ENCODE measurements around the gene SORBS1.

The SORBS1 gene

GRCh38 chr10:95459446-95460045, 101.6 kb downstream of the SORBS1 start:
- no peak for DNase-seq (ENCODE audit: low read depth)

DNA sequence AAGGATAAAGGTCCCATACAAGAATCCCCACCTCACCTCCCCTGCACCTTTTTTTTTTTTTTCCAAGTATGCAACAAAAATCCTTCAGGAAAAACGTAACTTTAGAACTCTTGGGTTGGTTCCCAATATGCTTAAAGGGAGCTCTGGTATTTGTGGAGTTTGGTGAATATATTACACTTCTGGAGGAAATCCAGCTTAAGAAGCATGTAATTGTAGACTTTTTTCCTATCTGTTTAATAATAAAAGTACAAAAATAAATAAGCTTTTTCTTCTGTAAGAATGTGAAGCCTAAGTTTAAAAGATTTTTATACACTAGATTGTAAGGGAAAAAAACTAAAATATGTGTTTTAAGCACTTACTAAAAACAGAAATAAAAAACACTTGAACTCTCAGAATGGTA, 102.3 kb downstream of the SORBS1 start:
- DNase-seq (ENCODE audit: low read depth) = no peak

DNA sequence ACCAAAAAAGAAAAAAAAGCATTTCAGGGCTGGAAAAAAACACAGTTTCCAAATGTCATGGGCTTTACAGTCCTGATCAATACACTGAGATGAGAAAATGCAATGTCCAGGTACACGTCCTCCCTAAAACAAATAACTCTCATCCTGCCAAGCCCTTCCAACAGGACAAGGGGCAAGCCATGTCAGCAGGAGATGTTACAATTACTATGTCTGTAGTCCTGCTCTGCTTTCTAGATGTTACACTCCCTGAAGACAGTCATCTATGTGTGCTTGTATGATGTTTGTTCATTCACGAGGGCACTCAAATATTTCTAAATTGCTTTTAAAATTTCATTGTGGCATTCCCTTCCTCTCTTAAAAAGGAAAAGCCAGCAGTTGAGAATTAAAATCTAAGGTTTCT, 103.2 kb downstream of the SORBS1 start:
- no peak for DNase-seq (ENCODE audit: low read depth)

DNA sequence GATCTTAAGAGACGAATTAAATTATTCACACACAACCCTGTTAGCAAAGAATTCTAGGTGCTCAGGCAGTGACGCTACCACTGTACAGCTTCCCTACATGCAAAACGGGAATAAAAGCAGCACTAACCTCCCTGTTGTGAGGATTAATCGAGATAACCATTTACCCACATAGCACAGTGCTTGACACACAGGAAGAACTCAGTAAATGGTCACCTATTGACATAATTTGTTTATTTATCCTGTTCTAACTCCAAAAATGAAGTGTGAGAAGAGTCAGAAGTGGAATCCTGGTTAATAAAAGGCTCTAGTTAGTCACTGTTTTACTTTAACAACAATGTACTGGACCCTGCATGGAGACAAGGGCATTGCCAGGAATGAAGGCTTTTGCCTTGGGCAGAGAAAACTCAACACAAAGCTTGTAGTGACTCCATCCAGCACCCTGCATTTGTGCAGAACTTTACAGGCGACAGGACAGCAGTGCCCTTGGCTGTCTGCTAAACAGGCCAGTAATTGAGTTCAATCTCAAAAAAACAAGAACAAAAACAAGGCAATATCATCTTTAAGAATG, 103.8 kb downstream of the SORBS1 start:
- DNase-seq (ENCODE audit: low read depth) = no peak

GRCh38 chr10:95456516-95456915, 104.7 kb downstream of the SORBS1 start:
- DNase-seq (ENCODE audit: low read depth) = no peak

- DNase-seq (ENCODE audit: low read depth) = no peak
Measured at GRCh38 chr10:95454940-95455339, 106.2 kb downstream of the SORBS1 start.

- no peak for DNase-seq (ENCODE audit: low read depth)
Measured at GRCh38 chr10:95454356-95454755, 106.8 kb downstream of the SORBS1 start.

DNA sequence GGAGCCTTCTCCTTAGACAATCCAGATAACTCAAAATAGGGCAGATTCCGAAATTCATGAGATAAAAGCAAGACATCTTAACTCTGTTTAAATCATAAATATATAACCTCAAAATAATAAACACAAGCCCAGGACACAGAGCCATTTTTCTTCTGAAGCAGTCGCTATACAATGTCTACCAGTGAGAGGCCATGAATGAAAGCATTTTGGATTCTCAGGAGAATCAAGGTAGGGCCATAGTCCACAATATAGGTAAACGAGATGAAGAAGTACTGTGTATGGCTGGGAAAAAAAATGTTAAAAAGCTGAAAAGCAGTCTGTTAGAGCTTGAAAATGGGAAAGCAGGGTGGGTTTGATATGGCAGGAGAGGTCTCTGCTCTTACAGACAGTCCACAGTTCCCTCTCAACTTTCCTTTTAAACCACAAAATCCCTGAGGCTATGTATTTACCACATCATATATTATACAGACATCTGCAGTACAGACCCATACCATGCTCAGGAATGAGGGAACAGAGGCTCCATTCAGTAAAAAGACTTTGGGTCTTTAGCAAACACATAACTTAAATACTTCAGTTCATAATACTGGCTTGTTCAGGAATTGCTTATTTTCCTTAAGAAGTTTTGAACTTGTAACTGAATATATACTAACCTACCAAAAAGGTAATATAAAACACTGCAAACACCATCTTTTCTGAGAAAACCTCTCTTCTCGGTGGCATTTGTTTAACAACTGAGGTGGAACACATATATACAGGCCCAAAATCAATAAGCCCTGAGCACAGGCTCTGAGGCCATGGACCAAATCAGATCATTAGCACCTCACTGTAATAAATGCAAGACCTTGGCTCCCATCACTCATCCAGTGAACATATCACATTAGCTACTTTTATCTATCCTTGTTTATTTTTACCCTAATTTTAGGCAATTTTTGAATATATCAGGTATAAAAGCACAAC, 109.3 kb downstream of the SORBS1 start:
- DNase-seq (ENCODE audit: low read depth) = no peak

GRCh38 chr10:95451150-95451549, 110.0 kb downstream of the SORBS1 start:
- no peak for DNase-seq (ENCODE audit: low read depth)

GRCh38 chr10:95450188-95450587, 111.0 kb downstream of the SORBS1 start:
- DNase-seq (ENCODE audit: low read depth) = no peak

- no peak for DNase-seq (ENCODE audit: low read depth)
Measured at GRCh38 chr10:95447685-95448084, 113.5 kb downstream of the SORBS1 start.

DNA sequence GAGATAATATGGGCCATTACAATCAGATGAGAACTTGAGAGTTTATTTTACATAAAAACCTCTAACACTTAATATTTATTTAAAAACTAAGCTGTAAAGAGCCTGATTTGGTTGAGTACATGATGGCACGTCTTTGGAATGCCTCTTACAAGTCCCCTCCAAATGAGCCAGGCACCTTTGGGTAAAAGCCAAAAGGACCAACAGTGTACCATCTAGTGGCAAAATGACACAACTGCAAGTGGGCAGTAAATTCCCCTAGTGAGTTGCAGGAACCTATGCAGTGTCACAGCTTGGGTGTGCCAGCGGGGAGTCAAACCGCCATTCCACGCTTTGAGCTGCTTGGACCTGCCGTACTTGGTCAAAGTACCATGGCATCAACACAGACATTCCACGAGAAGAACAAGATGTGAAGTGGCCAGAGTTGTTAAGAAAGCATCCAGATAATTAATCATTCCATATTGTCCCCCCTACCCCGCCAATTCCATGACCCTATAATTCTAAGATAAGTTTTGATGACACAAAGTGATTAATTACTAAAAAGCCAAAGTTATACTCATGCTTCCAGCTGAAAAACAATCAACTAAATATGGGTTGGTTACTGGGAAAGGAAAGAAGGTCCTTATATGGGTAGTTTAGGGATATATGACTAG, 115.2 kb downstream of the SORBS1 start:
- peak; percentile 43 for DNase-seq (ENCODE audit: low read depth)

GRCh38 chr10:95445223-95445836, 115.8 kb downstream of the SORBS1 start:
- DNase-seq (ENCODE audit: low read depth) = no peak

GRCh38 chr10:95444792-95445191, 116.4 kb downstream of the SORBS1 start:
- no peak for DNase-seq (ENCODE audit: low read depth)

DNA sequence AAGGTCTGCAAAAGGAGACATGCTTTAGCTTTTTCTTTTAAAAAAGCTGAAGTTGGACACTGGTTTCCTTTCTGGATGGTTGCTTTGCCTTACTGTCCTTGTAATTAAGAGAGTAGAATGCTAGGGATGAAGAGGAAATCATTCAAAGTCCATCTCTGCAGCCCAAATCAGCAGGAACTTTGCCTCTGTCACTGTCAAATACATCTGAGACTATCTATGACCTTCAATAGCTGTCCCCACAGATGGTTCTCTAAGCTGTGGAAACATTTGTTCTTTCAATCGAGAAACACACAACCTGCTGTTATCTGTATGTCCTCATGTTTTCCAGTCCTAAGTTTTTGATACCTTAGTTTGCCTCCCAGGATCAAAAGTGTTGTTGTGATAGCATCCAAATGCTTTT, 117.5 kb downstream of the SORBS1 start:
- no peak for DNase-seq (ENCODE audit: low read depth)

DNA sequence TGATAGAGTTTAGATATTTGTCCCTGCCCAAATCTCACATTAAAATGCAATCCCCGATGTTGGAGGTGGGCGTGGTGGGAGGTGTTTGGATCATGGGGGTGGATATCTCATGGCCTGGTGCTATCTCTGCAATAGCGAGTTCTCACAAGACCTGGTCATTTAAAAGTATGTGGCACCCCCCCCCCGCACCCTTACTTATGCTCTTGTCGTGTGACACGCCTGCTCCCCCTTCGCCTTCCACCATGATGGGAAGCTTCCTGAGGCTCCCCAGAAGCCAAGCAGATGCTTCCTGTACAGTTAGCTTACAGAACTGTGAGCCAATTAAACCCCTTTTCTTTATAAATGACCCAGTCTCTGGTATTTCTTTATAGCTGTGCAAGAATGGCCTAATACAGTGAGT, 118.8 kb downstream of the SORBS1 start:
- DNase-seq (ENCODE audit: low read depth) = no peak

GRCh38 chr10:95441547-95441923, 119.6 kb downstream of the SORBS1 start:
- DNase-seq (ENCODE audit: low read depth) = no peak

- DNase-seq (ENCODE audit: low read depth) = no peak
Measured at GRCh38 chr10:95440756-95441546, 120.2 kb downstream of the SORBS1 start.

DNA sequence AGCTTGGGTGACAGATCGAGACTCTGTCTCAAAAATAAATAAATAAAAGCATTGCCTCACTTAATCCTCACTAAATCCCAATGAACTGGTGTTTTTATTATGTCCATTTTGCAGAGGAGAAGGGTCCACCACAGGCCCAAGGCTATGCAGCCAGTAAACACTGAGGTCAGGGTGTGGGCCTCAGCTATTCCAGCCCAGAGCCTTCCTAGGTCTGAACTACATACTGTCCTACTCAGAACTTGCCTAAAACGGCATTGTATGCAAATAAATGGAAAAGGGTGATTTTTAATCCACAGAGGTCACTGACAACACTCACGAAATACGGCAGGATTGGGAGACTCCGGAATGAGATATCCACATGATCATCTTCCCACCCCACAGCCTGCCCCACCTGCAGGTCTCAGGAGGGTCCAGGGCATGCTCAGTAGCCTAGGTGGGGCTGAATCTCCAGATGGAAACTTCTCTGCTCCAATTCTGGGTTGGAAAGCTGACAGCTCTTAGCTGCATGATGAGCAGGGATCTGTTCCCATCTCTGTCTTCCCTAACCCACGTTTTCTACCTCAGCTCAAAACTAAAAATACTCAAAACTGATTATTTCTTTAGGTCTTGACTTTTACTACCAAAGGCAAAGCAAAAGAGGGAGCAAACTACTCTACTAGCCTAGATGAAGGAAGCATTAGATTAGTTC, 121.0 kb downstream of the SORBS1 start:
- DNase-seq (ENCODE audit: low read depth) = no peak

GRCh38 chr10:95438781-95439180, 122.4 kb downstream of the SORBS1 start:
- no peak for DNase-seq (ENCODE audit: low read depth)

GRCh38 chr10:95437669-95438068, 123.5 kb downstream of the SORBS1 start:
- no peak for DNase-seq (ENCODE audit: low read depth)
